ENCODE data around the gene KIF13A. TPM values are rescaled to one million over a fixed set of nuclear protein-coding genes. Genes with fewer than 3 reads are reported as not detected.
"Not testable (repeated sequence)": the region's sequence is repeated elsewhere in the genome, so short reads cannot be mapped to it uniquely, and the experiment has no call there.

The KIF13A gene
- total RNA-seq, 1 donor from 2014 or later = 43.0 TPM

- DNase-seq (ENCODE audit: extremely low spot score in 2 of 2) = no peak
- peaks cover 27% of the 10 kb centered on the region for H3K4me1 ChIP-seq
- H3K27ac ChIP-seq = no peak overlapping the region
- TF ChIP-seq POLR2A (IDR thresholded peaks at IDR 0.05) = no peak
- no peak for TF ChIP-seq POLR2AphosphoS5 (IDR thresholded peaks at IDR 0.05; ENCODE audit: insufficient read depth in 1 of 2, low read depth in 1 of 2)
- no peak for TF ChIP-seq CTCF (IDR thresholded peaks at IDR 0.05)
- no peaks in the 10 kb centered on the region for H3K9me3 ChIP-seq
- intact Hi-C loops (cut with DNase I) = no loop called here
- H3K27me3 ChIP-seq = no peaks in the 10 kb centered on the region
- no peak overlapping the region for H3K4me3 ChIP-seq
- H3K36me3 ChIP-seq = no peaks in the 10 kb centered on the region
Observed at GRCh38 chr6:17950095-17950494, 37.3 kb downstream of the KIF13A start.

GRCh38 chr6:17949168-17949567, 38.3 kb downstream of the KIF13A start:
- no peak for DNase-seq (ENCODE audit: extremely low spot score in 2 of 2)
- Histone ChIP-seq H3K36me3 (no peaks in the 10 kb centered on the region), H3K4me3 (no peak overlapping the region), H3K27me3 (no peaks in the 10 kb centered on the region), H3K4me1 (peaks cover 31% of the 10 kb centered on the region), H3K9me3 (no peaks in the 10 kb centered on the region), H3K27ac (no peak overlapping the region)
- TF ChIP-seq POLR2AphosphoS5 (IDR thresholded peaks at IDR 0.05; ENCODE audit: insufficient read depth in 1 of 2, low read depth in 1 of 2) (no peak), POLR2A (IDR thresholded peaks at IDR 0.05) (no peak), CTCF (IDR thresholded peaks at IDR 0.05) (no peak)
- intact Hi-C loops (cut with DNase I) = no loop called here

- intact Hi-C loops (cut with DNase I) = no loop called here
- Histone ChIP-seq H3K4me3 (no peak overlapping the region), H3K9me3 (no peaks in the 10 kb centered on the region), H3K4me1 (peaks cover 31% of the 10 kb centered on the region), H3K36me3 (no peaks in the 10 kb centered on the region), H3K27me3 (no peaks in the 10 kb centered on the region), H3K27ac (no peak overlapping the region)
- DNase-seq (ENCODE audit: extremely low spot score in 2 of 2) = no peak
- TF ChIP-seq POLR2A (IDR thresholded peaks at IDR 0.05) (no peak), CTCF (IDR thresholded peaks at IDR 0.05) (no peak), POLR2AphosphoS5 (IDR thresholded peaks at IDR 0.05; ENCODE audit: insufficient read depth in 1 of 2, low read depth in 1 of 2) (no peak)
Observed at GRCh38 chr6:17948725-17949124, 38.7 kb downstream of the KIF13A start.

- intact Hi-C loops (cut with DNase I); H3K27ac ChIP-seq: not testable (repeated sequence)
Observed at GRCh38 chr6:17947574-17947973, 39.9 kb downstream of the KIF13A start.

GRCh38 chr6:17945575-17945974, 41.9 kb downstream of the KIF13A start:
- no peaks in the 10 kb centered on the region for H3K9me3 ChIP-seq
- TF ChIP-seq CTCF (IDR thresholded peaks at IDR 0.05) (no peak), POLR2A (IDR thresholded peaks at IDR 0.05) (no peak)
- no peak overlapping the region for H3K27ac ChIP-seq
- no peak for DNase-seq (ENCODE audit: extremely low spot score in 2 of 2)
- no peaks in the 10 kb centered on the region for H3K27me3 ChIP-seq
- intact Hi-C loops (cut with DNase I) = no loop called here
- no peaks in the 10 kb centered on the region for H3K36me3 ChIP-seq
- H3K4me3 ChIP-seq = no peak overlapping the region
- peaks cover 31% of the 10 kb centered on the region for H3K4me1 ChIP-seq

More at GRCh38 chr6:17947574-17947973, 39.9 kb downstream of the KIF13A start:
- H3K9me3 ChIP-seq; H3K27me3 ChIP-seq; DNase-seq (ENCODE audit: extremely low spot score in 2 of 2); H3K36me3 ChIP-seq; H3K4me3 ChIP-seq: not testable (repeated sequence)
- peaks cover 31% of the 10 kb centered on the region for H3K4me1 ChIP-seq

- Histone ChIP-seq H3K9me3 (no peaks in the 10 kb centered on the region), H3K4me1 (peaks cover 27% of the 10 kb centered on the region), H3K27me3 (no peaks in the 10 kb centered on the region), H3K27ac (no peak overlapping the region), H3K36me3 (no peaks in the 10 kb centered on the region), H3K4me3 (no peak overlapping the region)
- DNase-seq (ENCODE audit: extremely low spot score in 2 of 2) = no peak
- TF ChIP-seq CTCF (IDR thresholded peaks at IDR 0.05) (no peak), POLR2A (IDR thresholded peaks at IDR 0.05) (no peak), POLR2AphosphoS5 (IDR thresholded peaks at IDR 0.05; ENCODE audit: insufficient read depth in 1 of 2, low read depth in 1 of 2) (no peak)
- intact Hi-C loops (cut with DNase I) = no loop called here
Observed at GRCh38 chr6:17945111-17945510, 42.3 kb downstream of the KIF13A start.

Data from vagina (tissue), 2 donors.